MCF 10A (cell line): Measurements from ENCODE around the gene EDN3. TPM values are rescaled to one million over a fixed set of nuclear protein-coding genes. Genes with fewer than 3 reads are reported as not detected.

Experiments
- BruUV-seq: library from RNA; stranded (reverse); fragments of 400-500 nt; replicated peaks from 2 replicates; lab custom pipeline; 2021; lab: Mats Ljungman, UMichigan
- CTCF ChIA-PET: fragments of 300-600 bp; sonication (Branson Sonifier 250); formaldehyde crosslinking; extraction: SDS; loops from one replicate; lab custom pipeline; 2021; ENCODE audit warnings: antibody characterized with exemption, inconsistent platforms; lab: Yijun Ruan, JAX
- POLR2A ChIA-PET: fragments of 300-600, 350-650 bp; sonication (Branson Sonifier 250); formaldehyde crosslinking; extraction: SDS; loops from one replicate; lab custom pipeline; 2020; ENCODE audit warnings: antibody characterized with exemption, inconsistent platforms; lab: Yijun Ruan, JAX
- DNase-seq: peaks from one replicate; pipeline ENCODE4 v3.0.0-alpha.2; 2018; ENCODE audit not compliant: unreplicated experiment
- H3K27ac Mint-ChIP-seq: one replicate; pipeline ENCODE4 v1.8.0; 2022; ENCODE audit warnings: mild to moderate bottlenecking, low read depth, mixed read lengths; ENCODE audit not compliant: unreplicated experiment
- H3K27me3 Mint-ChIP-seq: one replicate; pipeline ENCODE4 v1.8.0; 2022; ENCODE audit warnings: mixed read lengths; ENCODE audit not compliant: insufficient read depth, unreplicated experiment
- H3K36me3 Mint-ChIP-seq: one replicate; pipeline ENCODE4 v1.8.0; 2022; ENCODE audit warnings: mild to moderate bottlenecking, moderate library complexity, mixed read lengths; ENCODE audit not compliant: insufficient read depth, unreplicated experiment
- H3K4me1 Mint-ChIP-seq: one replicate; pipeline ENCODE4 v1.8.0; 2022; ENCODE audit warnings: mixed read lengths; ENCODE audit not compliant: insufficient read depth, unreplicated experiment
- H3K4me3 Mint-ChIP-seq: one replicate; pipeline ENCODE4 v1.8.0; 2022; ENCODE audit warnings: mild to moderate bottlenecking, moderate library complexity, mixed read lengths; ENCODE audit not compliant: unreplicated experiment
- H3K9me3 Mint-ChIP-seq: one replicate; pipeline ENCODE4 v1.8.0; 2022; ENCODE audit warnings: mixed read lengths; ENCODE audit not compliant: unreplicated experiment
- intact Hi-C: fragments of 100-400 bp; cut with micrococcal nuclease; formaldehyde crosslinking; loops from 2 replicates; pipeline ENCODE4 v1.14.1; 2022
- total RNA-seq: library from RNA; stranded (reverse); gene quantifications from 2 replicates; pipeline ENCODE4 v1.2.3, GENCODE V29; 2022
- TF ChIP-seq, protein P1 (sequence below): fragments of 200-600 bp; IDR thresholded peaks from one replicate; pipeline ENCODE4 v1.8.0; 2022; ENCODE audit warnings: antibody characterized with exemption, mild to moderate bottlenecking; ENCODE audit not compliant: unreplicated experiment

The EDN3 gene
- total RNA-seq, 1 experiment from 2014 or later: not detected

GRCh38 chr20:59359906-59360725, 59.7 kb downstream of the EDN3 start:
- Mint-ChIP-seq H3K27ac (no peak overlapping the region), H3K4me3 (no peak overlapping the region)

DNA sequence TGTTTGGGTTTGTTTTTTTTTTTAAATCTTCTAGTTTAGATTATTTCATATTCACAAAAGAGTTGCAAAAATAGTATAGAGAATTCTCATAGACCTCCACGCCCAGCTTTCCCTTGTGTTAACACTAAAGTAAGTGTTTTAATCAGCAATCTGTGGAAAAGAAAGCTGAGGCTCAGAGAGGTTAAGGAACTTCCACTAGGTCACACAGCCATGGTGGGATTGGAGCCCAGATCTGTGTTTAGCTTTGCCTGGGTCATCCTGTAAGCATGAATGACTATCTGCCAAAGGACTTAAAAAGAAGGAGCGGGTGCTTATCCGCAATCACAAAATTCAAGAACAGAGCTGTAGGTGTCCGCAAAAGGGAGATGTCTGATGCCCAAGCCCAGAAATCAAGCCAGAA, 60.5 kb downstream of the EDN3 start:
- DNase-seq: no peak
- no peak overlapping the region for H3K27ac Mint-ChIP-seq
- H3K9me3 Mint-ChIP-seq: no peaks in the 10 kb centered on the region
- intact Hi-C loops: no loop called here
- no TSS peak for BruUV-seq
- H3K36me3 Mint-ChIP-seq: no peaks in the 10 kb centered on the region
- ChIA-PET CTCF (interaction anchor here (0.7 kb wide), 1 partner anchor 76 kb away, joined by 3 read pairs; no protein-coding TSS in a partner anchor), POLR2A (no interaction called here)
- H3K27me3 Mint-ChIP-seq: peaks cover 46% of the 10 kb centered on the region
- H3K4me1 Mint-ChIP-seq: no peaks in the 10 kb centered on the region
- TF ChIP-seq, protein P1, sequence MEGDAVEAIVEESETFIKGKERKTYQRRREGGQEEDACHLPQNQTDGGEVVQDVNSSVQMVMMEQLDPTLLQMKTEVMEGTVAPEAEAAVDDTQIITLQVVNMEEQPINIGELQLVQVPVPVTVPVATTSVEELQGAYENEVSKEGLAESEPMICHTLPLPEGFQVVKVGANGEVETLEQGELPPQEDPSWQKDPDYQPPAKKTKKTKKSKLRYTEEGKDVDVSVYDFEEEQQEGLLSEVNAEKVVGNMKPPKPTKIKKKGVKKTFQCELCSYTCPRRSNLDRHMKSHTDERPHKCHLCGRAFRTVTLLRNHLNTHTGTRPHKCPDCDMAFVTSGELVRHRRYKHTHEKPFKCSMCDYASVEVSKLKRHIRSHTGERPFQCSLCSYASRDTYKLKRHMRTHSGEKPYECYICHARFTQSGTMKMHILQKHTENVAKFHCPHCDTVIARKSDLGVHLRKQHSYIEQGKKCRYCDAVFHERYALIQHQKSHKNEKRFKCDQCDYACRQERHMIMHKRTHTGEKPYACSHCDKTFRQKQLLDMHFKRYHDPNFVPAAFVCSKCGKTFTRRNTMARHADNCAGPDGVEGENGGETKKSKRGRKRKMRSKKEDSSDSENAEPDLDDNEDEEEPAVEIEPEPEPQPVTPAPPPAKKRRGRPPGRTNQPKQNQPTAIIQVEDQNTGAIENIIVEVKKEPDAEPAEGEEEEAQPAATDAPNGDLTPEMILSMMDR: no peak
- no peak overlapping the region for H3K4me3 Mint-ChIP-seq

More at GRCh38 chr20:59359906-59360725, 59.7 kb downstream of the EDN3 start:
- intact Hi-C loops: no loop called here
- no peaks in the 10 kb centered on the region for H3K36me3 Mint-ChIP-seq
- H3K27me3 Mint-ChIP-seq: peaks cover 46% of the 10 kb centered on the region
- no peaks in the 10 kb centered on the region for H3K9me3 Mint-ChIP-seq
- ChIA-PET POLR2A (no interaction called here), CTCF (no interaction called here)
- DNase-seq: no peak
- H3K4me1 Mint-ChIP-seq: no peaks in the 10 kb centered on the region
- TF ChIP-seq, protein P1: no peak
- no TSS peak for BruUV-seq

- TF ChIP-seq, protein P1: no peak
- POLR2A ChIA-PET: no interaction called here
- Mint-ChIP-seq H3K9me3 (no peaks in the 10 kb centered on the region), H3K4me3 (no peak overlapping the region), H3K4me1 (no peaks in the 10 kb centered on the region), H3K27me3 (peaks cover 51% of the 10 kb centered on the region), H3K36me3 (no peaks in the 10 kb centered on the region), H3K27ac (no peak overlapping the region)
- no peak for DNase-seq
- CTCF ChIA-PET: interaction anchor here (0.7 to 1.2 kb wide), 2 partner anchors 76 to 134 kb away, joined by 3 to 6 read pairs; no protein-coding TSS in a partner anchor
- no TSS peak for BruUV-seq
- intact Hi-C loops: no loop called here
Measured at GRCh38 chr20:59361411-59361810, 61.0 kb downstream of the EDN3 start.

- no peak overlapping the region for H3K4me3 Mint-ChIP-seq
Measured at GRCh38 chr20:59363101-59363500, 62.7 kb downstream of the EDN3 start.

More at GRCh38 chr20:59363101-59363500, 62.7 kb downstream of the EDN3 start:
- Mint-ChIP-seq H3K27ac (no peak overlapping the region), H3K36me3 (no peaks in the 10 kb centered on the region), H3K27me3 (peaks cover 65% of the 10 kb centered on the region), H3K9me3 (no peaks in the 10 kb centered on the region), H3K4me1 (no peaks in the 10 kb centered on the region)
- no TSS peak for BruUV-seq
- POLR2A ChIA-PET: no interaction called here
- CTCF ChIA-PET: interaction anchor here (0.6 kb wide), 1 partner anchor 260 kb away, joined by 5 read pairs; no protein-coding TSS in a partner anchor
- DNase-seq: no peak
- intact Hi-C loops: no loop called here
- TF ChIP-seq, protein P1: no peak
